ENCODE results near the gene ZNF431.
A peak's percentile ranks its signal among the peaks of the same experiment; 100 is the strongest.
"Not testable (repeated sequence)": the region's sequence is repeated elsewhere in the genome, so short reads cannot be mapped to it uniquely, and the experiment has no call there.

The ZNF431 gene

GRCh38 chr19:21141787-21142464 is at the start of gene ZNF431:
TSS of gene ZNF431 (plus strand) at chr19:21142040. CDS start at chr19:21142184, 144 bp downstream.
- peak; percentile 94 for DNase-seq

- DNase-seq = no peak
Measured at GRCh38 chr19:21092109-21092508, 49.7 kb upstream of the ZNF431 start.

- no peak for DNase-seq
Measured at GRCh38 chr19:21094347-21095025, 47.4 kb upstream of the ZNF431 start.

- DNase-seq = no peak
Measured at GRCh38 chr19:21098291-21098690, 43.5 kb upstream of the ZNF431 start.

GRCh38 chr19:21101521-21102242 is 40.2 kb upstream of the ZNF431 start:
- DNase-seq = no peak

GRCh38 chr19:21109116-21109515 is 32.7 kb upstream of the ZNF431 start:
- no peak for DNase-seq

- no peak for DNase-seq
Measured at GRCh38 chr19:21110183-21110582, 31.7 kb upstream of the ZNF431 start.

- no peak for DNase-seq
Measured at GRCh38 chr19:21115430-21115829, 26.4 kb upstream of the ZNF431 start.

GRCh38 chr19:21117041-21117907 is 24.6 kb upstream of the ZNF431 start:
- DNase-seq = no peak

- DNase-seq = no peak
Measured at GRCh38 chr19:21126078-21126477, 15.8 kb upstream of the ZNF431 start.

- DNase-seq = no peak
Measured at GRCh38 chr19:21127001-21127400, 14.8 kb upstream of the ZNF431 start.

GRCh38 chr19:21127898-21128297 is 13.9 kb upstream of the ZNF431 start:
- no peak for DNase-seq

GRCh38 chr19:21128901-21129698 is 12.7 kb upstream of the ZNF431 start:
- DNase-seq = no peak

GRCh38 chr19:21130097-21130775 is 11.6 kb upstream of the ZNF431 start:
- no peak for DNase-seq

GRCh38 chr19:21133633-21134032 is 8.2 kb upstream of the ZNF431 start:
- no peak for DNase-seq

GRCh38 chr19:21134934-21135366 is 6.9 kb upstream of the ZNF431 start:
- DNase-seq = no peak

- DNase-seq = no peak
Measured at GRCh38 chr19:21135433-21135832, 6.4 kb upstream of the ZNF431 start.

- DNase-seq = no peak
Measured at GRCh38 chr19:21138130-21138529, 3.7 kb upstream of the ZNF431 start.

- DNase-seq = not testable (repeated sequence)
Measured at GRCh38 chr19:21141006-21141405, 834 bp upstream of the ZNF431 start.

- no peak for DNase-seq
Measured at GRCh38 chr19:21143428-21143827, 1.6 kb downstream of the ZNF431 start.

- DNase-seq = no peak
Measured at GRCh38 chr19:21143854-21144253, 2.0 kb downstream of the ZNF431 start.
